PFSK-1 (cell line): ENCODE measurements around the gene ALG1L2.

ENCODE experiments used
- POLR2AphosphoS5 ChIP-seq: IDR thresholded peaks from 2 replicates; pipeline ENCODE4 v1.6.1; 2012; ENCODE audit warnings: low read depth, mild to moderate bottlenecking, control low read depth, low read length, moderate library complexity
- TAF1 ChIP-seq: IDR thresholded peaks from 2 replicates; pipeline ENCODE4 v1.6.1; 2012; ENCODE audit warnings: low read length, control low read depth, borderline replicate concordance; ENCODE audit not compliant: insufficient read depth

DNA sequence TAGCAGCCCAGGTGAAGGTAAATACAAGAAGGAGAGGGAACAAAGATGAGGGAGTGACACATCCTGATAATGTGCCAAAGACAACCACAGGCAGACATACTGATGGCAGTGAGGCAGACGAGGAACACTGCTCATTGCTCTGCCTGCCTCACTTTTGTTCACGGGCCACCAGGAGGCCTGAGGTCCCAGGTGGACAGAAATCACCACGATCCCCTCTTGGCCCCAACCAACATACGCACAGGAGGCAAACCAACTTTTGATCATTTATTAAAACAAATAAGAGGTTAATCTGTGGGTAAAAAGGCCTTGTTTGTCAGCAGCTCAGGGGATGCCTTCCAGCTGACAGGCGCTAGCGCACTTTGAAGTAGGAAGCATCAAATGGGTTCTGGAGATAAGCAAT is 4.2 kb downstream of the ALG1L2 start:
- TF ChIP-seq POLR2AphosphoS5 (no peak), TAF1 (no peak)
